Stimulated activated CD4-positive, alpha-beta T cell treated with anti-CD3 and anti-CD28 coated beads, Interleukin-1b, Interleukin-23, amount 100 ng/mL, for 24 hours (primary cell): Measurements from ENCODE around the gene NDUFV3.
A peak's percentile ranks its signal among the peaks of the same experiment; 100 is the strongest.
"Not testable (repeated sequence)": the region's sequence is repeated elsewhere in the genome, so short reads cannot be mapped to it uniquely, and the experiment has no call there.

Source experiments
- DNase-seq, 4 experiments: peaks; one replicate each; pipeline ENCODE4 v3.0.0-alpha.2; 2020; ENCODE audit warnings: low read depth in 4 of 4, low spot score in 1 of 4

Gene NDUFV3

DNA sequence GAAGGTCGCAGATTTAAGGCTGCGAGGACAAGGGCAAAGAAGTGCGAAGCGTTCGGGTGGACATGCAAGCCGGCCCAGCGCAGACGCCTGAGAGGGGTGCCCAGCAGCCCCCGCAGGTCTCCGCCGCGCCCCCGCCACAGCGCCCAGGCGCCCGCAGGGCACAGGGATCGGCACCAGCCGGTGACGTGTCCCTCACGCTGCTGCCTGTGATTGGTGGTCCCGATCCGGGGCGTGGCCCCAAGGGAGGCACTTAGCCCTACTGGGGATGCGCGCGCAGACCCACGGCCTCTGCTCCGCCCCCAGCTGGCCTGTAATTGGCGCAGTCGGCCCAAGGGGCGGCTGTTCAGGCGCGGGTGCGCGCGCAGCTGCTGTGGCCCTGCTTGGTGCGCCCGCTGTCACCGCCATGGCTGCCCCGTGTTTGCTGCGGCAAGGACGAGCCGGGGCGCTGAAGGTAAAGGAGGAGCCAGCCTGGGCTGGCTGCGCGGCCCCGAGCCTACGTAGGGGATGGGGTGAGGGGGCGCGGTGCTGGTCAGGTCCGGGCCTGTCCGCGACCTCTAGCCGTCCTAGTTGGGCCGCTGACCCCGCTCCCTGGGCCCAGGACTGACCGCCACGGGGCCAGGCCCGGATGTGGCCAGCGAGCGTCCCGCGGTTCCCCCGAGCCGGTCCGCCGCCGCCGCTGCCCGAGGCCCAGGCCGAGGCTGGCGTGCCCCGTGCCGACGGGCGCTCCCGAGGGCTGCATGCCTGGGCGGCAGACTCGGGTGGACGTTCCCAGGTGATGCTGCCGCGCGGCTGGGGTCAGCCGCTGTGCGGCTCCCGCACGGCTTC lies at the start of gene NDUFV3:
Gene NDUFV3, plus strand, starts transcription at position 379 of the 825 bp plus-strand sequence. Its CDS starts 25 bp downstream, at position 404.
- DNase-seq: peak; percentile 99 to 100 (median 100)

DNA sequence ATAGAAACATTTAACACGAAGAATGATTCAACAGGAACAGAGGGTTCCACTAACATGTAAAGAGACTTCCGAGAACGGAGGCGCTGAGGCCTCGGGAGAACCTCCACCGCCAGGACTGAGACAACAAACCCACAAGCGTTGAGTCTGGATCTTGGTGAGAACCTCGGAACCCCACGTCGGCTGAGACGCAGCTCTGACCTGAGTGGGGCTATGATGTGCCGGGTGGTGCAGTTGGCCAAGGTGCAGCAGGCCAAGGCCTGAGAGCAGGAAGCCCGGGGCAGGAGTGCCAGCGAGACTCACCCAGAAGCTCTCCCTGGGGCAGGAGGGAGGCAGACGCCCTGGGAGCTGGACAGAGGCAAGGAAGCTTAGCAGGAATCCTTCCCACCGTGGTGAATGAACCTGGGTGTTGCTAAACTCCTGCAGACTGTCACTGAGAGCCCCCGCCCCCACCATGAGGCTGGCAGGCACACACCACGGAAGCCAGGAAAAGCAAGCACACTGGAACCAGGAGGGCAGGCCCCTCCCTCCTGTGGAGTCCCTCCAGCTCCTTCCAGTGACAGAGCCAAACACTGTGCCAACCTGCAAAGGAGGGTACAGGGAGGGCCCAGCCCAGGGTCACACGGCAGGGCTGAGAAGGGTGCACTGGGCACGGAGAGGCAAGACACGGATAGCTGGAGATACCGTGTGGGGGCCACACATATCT lies 48.5 kb upstream of the NDUFV3 start:
- no peak for DNase-seq

DNA sequence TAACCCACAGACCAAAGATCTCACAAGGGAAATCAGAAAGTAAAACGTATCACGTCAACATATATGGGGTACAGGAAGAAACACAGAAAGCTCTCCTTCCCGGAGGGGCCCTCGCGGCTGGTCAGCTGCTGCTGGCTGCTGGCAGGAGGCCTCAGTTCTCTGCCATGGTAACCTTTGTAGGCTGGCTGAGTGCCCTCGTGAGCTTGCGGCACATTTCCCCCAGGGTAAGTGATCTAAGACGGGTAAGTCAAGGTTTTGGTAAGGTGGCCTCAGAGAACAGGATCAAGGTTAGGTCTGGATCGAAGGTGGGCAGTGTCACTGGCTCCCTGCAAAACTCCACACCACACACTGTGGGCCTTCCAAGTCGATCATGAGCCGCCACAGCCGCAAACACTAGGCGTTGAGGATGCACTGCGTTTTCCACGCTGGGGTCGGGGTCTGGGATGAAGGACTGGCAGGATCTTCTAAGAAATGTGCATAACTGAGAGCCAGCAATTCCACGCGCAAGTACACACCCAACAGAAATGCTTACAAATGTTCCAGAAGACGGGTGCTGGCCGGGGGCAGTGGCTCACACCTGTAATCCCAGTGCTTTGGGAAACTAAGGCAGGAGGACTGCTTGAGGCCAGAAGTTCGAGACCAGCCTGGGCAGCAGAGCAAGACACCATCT lies 47.7 kb upstream of the NDUFV3 start:
- no peak for DNase-seq

DNA sequence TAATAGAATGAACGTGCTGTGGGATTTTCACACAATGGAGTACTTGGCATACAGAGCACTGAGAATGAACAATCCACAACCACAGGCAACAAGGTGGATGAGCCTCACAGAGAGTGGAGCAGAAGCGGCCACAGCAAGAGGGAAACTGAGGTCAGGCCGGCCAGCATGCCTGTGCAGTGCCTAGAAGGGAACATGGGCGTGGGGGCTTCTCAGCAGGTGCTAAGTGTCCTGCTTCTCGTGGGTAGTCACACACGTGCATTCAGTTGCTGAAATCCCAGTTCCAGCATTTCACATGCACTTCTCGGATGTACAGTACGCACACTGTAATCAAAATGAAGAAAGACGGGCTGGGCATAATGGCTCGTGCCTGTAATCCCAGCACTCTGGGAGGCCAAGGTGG lies 46.9 kb upstream of the NDUFV3 start:
- DNase-seq: no peak

DNA sequence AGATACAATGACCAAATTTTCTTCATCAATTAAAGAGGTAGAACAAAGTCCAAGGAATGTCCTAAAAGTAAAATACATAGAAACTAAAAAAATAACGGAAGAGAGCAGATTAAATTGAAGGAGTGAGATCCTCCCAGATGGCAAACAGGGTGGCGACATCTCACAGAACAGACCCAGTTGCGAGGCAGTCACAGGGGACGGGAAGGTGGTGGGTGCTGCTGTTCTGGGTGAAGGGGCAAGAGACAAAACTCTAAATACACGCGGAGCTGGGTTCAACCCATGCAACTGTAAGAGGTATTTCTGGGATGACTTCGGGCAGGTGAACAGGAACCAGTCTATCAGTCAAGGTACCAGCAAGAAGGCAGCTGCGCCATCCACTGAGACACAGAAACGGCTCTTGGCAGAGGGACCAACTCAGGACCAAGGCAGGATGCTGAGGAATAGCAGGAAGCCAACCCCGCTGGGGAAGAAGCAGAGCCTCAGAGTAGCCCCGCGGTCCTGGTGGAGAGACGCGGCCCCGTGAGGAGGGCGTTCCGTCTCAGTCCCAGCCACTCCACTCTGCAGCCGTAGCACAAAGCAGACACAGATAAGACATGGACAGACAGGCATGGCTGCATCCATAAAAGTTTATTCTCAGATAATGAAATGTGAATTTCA lies 45.9 kb upstream of the NDUFV3 start:
- no peak for DNase-seq

DNA sequence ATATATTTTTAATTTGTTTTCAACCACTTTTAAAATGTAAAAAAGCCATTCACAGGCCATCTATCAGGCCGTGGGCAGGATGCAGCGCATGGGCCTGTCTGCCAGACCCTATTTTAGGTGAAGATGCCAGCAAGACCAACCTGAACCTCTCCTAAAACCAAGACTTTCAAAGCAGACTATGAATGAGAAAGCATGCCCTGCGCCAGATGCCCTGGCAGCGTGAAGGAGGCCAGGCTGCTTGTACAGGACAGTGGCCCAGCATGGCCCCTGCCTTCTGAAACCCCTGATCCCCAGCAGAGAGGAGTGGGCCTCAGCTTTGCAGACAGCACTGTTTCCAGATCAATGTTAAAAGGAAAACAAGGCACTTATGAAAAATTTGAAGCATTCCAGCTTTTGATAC lies 45.4 kb upstream of the NDUFV3 start:
- DNase-seq: no peak

DNA sequence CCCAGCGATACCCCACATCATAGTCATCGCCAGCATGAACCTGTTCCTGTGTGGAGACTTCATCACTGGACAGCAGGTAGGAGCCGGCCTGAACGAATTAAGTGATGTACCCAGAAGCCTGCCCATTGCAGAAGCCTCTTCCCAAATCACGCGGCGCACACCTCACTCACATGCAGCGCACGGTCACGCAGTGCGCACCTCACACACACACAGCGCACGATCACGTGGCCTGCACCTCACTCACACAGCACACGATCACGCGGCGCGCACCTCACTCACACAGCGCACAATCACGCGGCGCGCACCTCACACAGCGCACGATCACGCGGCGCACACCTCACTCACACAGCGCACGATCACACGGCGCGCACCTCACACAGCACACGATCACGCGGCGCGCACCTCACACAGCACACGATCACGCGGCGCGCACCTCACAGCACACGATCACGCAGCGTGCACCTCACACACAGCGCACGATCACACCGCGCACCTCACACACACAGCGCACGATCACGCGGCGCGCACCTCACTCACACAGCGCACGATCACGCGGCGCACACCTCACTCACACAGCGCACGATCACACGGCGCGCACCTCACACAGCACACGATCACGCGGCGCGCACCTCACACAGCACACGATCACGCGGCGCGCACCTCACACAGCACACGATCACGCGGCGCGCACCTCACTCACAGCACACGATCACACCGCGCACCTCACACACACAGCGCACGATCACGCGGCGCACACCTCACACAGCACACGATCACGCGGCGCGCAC lies 44.8 kb upstream of the NDUFV3 start:
- DNase-seq: not testable (repeated sequence)

DNA sequence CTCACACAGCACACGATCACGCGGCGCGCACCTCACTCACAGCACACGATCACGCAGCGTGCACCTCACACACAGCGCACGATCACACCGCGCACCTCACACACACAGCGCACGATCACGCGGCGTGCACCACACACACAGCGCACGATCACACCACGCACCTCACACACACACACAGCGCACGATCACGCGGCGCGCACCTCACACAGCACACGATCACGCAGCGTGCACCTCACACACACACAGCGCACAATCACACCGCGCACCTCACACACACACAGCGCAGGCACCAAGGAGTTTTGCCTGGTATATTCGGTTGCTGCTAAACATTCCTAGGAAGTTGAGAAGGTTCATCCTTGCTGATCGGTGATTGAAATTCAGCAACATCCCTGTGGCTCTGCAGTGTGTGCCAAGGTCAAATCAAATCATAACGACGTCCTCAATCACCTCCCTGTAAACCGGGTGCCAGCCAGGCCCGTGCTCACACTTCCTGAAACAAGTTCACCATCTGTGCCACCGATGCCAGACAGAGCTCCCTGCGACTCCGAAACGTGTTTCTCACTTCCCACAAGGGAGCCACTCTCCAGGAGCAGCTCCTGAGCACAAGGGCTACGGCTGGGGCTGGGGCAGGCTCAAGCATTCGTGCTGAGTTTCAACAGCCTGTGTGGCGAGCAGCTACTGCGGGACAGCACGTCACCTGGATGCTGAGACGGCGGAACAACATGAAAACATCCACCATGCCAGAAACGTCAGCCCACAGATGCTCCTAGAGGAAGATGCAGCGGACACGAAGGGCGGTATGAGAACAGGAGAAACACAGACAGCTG lies 44.0 kb upstream of the NDUFV3 start:
- no peak for DNase-seq

DNA sequence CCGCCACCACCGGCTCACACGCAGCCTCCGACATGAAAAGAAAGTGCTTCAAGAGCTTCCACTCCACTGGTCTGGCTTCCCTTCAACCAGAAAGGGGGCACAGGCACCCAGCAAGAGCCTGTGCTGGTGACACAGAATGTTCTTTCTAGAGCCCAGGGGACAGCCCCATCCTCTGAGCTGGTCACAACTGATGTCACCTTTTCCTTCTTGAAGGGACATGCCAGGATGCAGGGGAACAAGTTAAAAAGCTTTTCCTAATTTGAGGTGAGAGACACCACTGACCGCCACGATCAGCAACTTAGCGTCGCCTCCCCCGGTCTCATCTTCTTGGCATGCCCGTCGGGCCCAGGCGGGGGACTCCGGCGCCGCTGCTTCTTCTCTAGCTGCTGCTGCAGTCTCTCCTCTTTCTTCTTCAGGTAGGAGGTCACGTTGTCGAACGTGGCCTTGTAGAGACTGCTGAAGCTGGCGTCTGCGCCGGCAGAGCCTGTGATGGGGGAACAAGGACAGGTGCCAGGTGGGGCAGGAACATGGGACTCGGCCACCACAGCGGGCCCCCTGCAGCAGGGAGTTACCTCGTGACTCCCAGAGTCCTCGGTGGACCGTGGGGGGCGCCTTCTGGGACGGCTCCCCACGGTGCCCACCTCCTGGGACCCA lies 43.2 kb upstream of the NDUFV3 start:
- no peak for DNase-seq

DNA sequence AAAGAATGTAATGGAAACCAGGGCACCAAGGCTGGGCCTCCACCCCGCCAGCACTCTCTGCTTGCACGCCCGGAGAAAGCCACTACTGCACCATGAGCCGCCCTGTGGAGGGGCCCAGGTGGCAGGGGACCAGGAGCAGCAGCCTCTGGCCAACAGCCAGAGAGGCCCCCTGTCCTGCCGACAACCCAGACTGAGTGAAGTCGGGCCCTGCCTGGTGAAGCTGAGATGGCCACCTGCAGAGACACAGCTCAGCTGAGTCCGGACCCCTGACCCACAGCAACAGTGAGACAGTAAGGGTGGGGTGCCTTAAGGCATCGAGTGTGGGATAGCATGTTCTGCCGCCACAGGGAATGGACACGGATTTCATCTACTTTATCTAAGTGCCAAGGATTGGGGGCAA lies 42.6 kb upstream of the NDUFV3 start:
- DNase-seq: no peak

DNA sequence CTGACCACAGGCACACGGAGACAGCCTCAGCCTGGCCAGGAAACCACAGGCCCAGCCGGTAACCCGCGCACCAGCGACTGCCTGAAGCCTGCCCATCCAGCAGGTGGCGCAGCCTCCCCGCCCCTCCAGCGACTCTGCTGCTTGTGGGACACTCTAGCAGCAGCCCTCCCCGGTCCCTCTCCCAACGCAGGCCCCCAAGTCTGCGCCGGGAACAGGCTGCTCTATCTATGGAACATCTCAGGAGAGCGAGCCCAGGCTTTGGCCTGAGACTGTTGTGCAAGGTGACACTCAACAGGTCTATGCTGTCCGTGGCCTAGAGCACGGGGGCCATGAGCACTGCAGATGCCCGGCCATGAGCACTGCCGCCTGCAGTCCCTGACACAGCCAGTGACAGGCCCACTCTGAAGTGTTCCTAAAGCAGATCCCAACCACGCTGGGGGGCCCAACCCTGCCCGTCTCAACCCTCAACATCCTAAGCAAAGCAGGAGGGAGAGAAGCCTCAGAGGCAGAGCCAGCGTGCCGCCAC lies 42.2 kb upstream of the NDUFV3 start:
- no peak for DNase-seq

DNA sequence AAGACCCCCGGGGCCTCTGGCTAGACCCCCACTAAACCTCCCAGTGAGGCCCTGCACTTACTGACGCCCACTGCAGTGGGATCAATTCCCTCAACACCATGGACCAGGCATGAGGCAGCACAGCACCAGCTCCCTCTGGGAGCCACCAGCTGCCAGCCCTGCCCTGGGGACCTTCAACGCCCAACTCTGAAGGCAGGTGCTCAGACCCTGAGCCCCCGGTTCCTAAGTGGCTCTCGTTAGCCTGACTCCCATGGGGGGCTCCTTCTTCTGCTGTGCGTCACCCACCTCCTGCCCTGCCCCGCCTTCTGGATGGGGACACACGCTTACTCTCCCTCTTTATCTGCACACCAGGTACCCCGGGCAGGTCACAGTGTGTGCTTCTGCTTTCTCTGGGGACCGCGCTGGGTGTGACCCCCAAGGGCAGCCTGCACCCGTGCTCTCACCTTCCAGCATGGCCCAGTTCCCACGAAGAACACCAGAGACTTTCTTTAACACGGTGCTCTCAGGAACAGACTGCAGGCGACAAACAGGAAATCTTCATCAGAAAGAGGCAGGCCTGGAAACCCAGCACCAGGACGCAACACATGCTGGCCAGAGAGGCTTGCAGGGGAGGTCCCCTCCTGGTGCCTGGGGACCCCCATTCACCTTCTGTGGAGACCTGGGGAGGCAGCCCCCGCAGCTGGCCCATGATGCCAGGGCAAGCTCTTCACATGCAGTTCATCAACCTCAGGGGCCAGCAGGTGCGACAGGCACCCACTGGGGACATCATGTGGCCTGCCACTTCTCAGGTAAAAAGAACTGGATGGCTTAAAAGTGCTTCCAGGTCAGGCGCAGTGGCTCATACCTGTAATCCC lies 41.1 kb upstream of the NDUFV3 start:
- DNase-seq: no peak

DNA sequence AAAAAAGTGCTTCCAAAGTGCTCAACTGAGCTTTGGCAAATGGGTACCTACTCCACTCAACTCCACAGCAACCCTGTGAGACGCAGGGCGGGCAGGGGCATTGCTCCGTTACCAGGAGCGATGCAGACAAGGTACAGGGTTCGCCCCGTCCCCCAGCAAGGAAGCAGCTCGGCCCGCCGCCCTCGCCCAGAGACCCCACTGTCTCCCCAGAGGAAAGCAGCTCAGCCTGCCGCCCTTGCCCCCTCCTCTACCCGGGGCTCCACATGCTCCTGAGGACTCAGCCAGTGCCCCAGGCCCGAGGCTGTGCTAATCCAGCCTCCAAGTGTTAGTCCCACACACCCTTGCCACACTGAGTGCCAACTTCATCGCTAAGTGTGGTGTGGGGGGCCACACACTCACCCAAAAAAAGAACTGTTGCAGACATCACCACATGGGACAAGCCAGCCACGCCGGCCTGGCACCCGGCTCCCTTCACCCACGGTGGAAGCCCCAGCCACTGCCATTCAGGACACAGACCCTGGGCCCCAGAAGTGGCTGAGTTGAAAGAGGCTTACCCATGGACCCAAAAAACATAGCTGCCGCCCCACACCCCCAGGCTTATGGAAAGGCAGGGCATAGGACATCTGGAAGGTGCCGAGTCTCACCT lies 40.1 kb upstream of the NDUFV3 start:
- no peak for DNase-seq

DNA sequence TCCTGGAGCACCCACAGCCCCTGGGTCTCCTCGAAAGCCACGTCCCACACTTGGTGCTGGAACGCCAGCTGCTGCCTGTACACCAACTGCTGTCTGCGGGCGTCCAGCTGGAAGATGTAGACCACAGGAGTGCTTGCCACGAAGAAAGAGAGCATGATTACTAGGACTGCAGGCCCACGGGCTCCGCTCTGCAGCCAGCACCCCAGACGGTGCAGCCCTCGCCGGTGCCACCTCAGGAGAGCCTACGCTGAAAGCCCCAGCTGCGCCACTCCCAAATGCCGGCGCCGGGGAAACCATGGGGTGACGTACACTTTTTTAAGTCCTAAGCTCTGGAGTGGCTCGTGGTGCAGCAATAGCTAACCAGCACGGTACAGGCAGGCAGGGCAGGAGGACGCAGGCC lies 39.5 kb upstream of the NDUFV3 start:
- no peak for DNase-seq

DNA sequence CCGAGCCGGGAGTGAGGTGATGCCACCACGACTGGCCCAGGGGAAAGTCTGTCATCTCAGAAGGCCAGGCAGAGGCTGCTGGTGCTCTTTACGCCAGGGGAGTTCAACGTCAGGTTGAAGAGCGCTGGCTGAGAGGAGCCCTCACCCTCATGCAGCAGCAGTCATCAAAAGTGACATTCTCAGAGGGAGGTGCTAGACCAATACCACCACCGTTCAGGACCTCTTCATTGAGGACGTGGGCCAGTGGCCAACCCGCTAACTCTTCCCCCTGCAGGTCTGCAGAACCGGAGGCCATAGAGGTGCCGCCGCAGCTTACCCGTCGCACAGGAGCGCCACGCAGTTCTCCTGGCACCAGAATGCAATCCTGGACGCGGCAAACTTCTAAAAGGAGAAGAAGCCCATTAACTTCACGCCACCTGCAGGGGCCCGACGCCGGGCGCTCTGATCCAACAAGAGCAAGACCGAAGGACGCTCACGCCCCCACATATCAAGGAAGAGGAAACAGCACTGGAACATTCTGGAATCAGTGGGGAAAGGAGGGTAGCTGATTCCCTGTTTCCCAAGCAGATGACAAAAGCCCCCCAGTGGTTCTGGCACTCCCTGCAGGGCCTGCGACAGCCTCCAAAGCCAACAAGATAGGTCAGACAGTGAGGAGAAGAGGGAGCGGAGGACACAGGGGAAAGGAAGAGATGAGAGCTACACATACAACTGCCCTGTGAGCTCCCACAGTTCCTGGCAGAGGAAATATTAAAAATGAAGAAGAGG lies 38.7 kb upstream of the NDUFV3 start:
- no peak for DNase-seq

DNA sequence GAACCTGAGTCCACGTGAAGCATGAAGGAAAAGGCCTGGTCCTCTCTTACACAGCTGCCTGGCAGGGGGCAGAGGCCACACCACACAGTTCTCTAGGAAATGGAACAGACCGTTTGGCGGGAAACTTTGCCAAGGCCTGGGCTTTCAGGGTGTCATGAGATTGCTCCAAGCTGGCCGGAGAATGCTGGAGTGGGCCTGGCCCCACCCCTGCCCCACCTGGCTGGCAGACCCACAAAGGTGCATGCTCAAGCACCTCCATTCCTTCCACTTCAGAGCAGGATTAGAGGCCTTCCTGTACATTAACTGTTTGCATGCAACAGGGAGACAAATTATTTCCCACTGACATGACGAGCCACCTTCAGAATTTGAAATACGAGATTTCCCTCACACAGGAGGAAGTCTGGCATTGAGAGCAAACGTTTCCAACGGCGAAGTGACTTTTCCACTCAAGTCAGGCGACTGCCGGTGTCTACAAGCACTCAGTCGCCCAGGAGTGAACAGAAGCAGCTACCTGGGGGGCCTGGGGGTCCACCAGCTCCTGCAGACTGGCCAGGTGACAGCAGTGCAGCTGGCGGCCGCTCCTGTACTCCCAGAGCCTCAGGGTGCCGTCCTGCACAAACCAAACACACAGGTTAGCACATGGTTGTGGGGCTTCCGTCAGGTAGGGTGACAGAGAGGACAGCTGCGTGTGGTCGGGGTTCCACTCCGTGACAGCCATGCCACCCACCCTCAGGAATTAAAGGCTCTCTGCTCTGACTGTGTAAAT lies 37.8 kb upstream of the NDUFV3 start:
- DNase-seq: no peak
